CD4-positive, alpha-beta T cell treated with Interleukin-15 for 1 hour (primary cell): ENCODE data around the gene ZNF253.
"Not testable (repeated sequence)": the region's sequence is repeated elsewhere in the genome, so short reads cannot be mapped to it uniquely, and the experiment has no call there.

ENCODE experiments used
- DNase-seq: peaks from one replicate; pipeline ENCODE4 v3.0.0-alpha.2; 2020

Gene ZNF253

DNA sequence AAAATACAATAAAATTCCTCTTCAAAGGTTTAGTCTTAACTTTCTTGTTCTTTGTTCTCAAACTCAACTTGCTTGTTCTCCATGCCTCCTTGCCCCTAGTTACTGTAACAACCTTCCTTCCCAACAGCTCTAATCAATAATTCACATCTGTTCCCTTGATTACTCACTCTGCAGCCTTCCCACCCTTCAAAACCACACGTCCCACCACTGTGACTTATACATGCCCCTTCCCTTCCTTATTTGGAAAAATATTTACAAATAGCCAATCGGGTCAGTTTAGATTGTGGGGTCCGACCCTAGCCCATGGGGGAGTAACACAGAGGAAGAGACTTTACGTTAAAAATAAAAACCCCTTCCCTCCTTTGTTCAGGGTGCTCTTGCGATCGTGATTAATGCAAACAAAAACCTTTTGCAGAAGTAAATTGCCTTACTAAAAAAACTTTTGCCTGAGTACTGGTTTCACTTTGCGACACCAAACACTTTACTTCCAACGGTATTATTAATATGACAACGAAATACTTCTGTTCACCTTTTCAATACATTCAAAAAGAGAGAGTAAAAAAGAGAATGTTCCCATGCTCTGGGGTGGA, 34.6 kb downstream of the ZNF253 start:
- DNase-seq, result no peak

DNA sequence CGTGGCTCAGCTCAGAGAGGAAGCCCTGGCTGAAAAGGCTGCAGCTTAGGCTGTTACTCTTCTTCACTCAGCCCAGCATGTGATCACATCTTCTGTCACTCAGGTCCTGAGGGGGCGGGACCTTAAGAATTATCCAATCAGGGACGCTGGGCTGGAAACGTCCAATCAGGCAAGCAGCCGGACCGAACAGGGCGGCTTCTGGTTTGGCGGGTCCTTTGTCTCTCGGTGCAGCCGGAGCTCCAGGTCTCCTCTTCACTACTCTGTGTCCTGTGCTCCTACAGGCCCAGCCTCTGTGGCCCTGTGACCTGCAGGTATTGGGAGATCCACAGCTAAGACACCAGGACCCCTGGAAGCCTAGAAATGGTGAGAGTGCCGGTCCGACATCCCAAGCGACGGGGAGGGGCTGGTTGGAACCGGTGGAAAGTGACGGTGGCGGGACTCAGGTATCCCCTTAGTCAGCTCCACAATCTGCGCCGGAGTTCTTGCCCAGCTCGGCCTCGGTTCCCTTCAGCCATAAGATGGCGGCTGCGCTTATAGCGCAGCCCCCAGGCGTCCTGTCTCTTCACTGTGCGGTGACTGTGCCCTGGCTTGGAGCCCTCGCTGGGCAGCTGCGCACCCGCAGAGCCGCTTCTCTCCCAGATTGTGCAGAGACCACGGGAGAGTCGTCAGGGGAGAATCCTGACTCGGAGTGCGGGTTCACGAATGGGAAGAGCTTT, 35.2 kb downstream of the ZNF253 start, which contains the start of gene ZNF93:
ZNF93 (plus strand) TSS at position 218 of the 716 bp plus-strand sequence; CDS start at position 361, 143 bp downstream.
- DNase-seq, result peak; percentile 93

DNA sequence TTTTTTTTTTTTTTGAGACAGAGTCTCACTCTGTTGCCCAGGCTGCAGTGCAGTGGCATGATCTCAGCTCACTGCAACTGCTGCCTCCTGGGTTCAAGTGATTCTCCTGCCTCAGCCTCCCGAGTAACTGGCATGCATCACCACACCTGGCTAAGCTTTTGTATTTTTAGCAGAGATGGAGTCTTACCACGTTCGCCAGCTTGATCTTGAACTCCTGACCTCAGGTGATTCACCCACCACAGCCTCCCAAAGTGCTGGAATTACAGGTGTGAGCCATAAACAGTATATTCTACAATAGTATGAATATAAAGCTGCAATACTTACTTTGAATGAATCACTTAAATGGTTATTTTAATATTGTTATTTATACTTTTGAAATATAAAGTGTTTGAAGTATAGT, 41.9 kb downstream of the ZNF253 start:
- not testable (repeated sequence) for DNase-seq

DNA sequence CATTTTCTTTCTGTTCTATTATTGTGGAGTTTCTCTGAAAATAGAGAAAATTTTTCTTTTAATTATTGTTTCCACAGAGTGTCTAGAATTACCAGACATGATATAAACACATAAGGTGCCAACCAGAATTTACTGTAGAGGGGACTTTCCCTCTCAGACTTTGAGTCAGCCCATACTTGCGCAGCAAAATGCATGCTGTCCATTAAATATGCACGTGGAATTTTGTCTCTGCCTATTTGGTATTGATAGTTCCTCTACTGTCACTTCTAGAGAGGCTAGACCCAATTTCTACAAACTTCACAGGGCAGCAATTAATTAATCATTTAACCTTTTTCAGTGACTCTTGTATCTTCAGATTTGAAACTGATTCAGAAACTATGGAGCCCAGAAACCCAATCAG, 44.0 kb downstream of the ZNF253 start:
- DNase-seq, result no peak

DNA sequence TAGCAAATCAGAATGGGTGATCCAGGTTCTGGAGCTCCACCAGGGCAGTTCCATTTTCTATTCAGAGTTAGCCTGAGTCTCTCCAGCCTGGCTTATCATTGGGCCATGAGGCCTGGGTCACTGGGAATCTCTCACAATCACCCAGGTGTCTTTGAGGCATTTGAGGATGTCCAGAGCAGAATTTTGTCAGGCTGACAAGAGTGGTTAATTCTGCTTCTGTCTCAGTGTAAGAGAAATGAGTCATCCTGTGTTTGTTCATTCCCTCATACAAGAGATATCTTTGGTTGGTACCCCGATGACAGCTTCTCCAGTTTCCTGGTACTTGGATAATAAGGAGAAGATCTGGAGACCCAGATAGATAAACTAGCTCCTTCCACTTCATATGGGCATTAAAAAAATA, 45.5 kb downstream of the ZNF253 start:
- no peak for DNase-seq

DNA sequence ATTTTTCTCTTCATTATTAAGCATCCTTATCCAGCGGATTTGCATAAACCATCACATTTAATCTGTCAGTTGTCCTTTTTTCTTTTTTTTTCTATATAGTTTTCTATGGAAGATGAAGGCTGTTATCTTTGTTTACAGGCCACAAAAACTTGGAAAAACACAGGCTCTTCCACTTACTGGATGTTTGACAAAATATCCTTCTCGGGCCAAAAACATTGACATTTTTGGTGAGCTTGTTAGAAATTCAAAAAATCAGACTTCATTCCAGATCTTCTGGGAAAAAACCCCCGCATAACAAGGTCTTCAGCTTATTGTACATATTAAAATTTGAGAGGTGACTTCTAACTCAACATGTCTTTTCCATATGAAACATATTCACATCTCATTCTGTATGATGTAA, 48.9 kb downstream of the ZNF253 start:
- no peak for DNase-seq

DNA sequence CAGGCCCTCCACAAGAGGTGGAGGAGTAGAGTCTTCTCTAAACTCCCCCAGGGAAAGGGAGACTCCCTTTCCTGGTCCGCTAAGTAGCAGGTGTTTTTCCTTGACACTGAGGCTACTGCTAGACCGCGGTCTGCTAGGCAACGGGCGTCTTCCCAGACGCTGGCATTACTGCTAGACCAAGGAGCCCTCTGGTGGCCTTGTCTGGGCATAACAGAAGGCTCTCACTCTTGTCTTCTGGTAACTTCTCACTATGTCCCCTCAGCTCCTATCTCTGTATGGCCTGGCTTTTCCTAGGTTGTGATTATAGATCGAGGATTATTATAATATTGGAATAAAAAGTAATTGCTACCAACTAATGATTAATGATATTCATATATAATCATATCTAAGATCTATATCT, 64.7 kb downstream of the ZNF253 start:
- not testable (repeated sequence) for DNase-seq

DNA sequence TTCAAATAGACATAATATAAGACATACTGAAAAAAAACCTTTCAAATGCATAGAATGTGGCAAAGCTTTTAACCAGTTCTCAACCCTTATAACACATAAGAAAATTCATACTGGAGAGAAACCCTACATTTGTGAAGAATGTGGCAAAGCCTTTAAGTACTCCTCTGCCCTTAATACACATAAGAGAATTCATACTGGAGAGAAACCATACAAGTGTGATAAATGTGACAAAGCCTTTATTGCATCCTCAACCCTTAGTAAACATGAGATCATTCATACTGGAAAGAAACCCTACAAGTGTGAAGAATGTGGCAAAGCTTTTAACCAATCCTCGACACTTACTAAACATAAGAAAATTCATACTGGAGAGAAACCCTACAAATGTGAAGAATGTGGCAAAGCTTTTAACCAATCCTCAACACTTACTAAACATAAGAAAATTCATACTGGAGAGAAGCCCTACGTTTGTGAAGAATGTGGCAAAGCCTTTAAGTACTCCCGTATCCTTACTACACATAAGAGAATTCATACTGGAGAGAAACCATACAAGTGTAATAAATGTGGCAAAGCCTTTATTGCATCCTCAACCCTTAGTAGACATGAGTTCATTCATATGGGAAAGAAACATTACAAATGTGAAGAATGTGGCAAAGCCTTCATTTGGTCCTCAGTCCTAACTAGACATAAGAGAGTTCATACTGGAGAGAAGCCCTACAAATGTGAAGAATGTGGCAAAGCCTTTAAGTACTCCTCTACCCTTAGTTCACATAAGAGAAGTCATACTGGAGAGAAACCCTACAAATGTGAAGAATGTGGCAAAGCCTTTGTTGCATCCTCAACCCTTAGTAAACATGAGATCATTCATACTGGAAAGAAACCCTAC, 68.0 kb downstream of the ZNF253 start:
- not testable (repeated sequence) for DNase-seq

DNA sequence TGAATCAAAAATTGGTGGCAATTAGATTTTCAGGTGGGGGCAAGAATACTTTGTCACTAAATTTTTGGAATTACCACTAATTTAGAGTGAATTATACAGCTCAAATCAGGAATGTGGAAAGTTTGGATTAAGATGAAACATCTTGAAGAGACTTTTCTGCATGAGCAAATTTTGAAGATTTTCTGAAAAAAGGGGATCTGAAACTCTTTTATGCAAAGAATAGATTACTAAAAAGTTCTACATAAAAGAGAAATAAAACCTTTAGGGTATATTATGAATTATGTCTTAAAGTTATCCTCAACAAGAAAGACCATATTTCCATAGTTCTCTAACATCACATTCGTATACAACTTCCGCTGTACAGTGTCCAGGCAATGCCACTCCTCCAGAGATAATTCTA, 71.7 kb downstream of the ZNF253 start:
- DNase-seq, result no peak

DNA sequence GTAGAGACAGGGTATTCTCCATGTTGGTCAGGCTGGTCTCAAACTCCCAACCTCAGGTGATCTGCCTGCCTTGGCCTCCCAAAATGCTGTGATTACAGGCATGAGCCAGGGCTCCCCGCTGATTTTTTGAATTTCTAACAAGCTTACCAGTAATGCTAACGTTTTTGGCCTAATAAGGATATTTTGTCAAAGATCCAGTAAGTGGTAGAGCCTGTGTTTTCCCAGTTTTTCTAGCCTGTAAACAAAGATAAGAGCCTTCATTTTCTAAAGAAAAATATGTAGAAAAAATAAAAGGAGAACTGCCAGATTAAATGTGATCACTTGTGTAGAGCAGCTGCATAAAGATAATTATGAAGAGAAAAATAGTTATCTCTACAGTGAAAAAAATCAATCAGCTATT, 72.8 kb downstream of the ZNF253 start:
- DNase-seq, result no peak

DNA sequence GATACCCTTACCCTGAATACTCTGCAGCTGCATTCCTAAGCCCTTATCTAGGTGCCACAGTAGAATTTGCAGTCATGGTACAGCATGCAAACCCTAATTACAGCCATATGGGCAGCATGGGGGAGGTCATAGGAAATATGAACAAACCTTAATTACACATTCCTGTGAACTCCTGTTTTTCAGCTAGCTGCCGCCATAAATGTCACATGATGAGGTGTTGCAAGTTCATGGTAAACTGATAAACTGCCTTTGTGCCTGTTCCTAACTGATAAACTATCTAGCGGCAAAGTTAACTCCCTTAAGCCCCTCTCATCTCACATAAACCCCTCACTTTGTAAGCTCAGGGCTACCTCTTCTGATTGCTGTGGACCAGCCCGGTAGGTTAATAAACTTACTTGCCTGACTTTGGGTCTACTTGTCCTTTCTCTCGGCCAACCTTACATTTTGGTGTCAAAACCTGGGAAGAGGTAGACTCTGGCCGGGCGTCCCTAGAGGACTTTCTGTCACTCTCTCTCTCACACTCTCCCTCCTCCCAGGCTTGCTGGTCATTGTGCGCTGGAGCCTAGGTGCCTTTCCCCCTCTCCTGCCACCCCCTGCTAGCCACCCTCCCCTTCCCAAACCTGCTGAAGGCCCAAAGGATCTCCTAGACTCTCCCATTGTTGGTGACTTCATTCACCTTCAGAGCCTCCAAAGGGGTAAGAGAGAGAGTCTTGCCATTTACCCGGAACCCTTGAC, 78.3 kb downstream of the ZNF253 start:
- no peak for DNase-seq
